Ammon's horn (tissue), 1 donor: ENCODE measurements around the gene LENG1.

Experiments
- DNase-seq: peaks from one replicate; pipeline ENCODE4 v3.0.0-alpha.2; 2016; ENCODE audit warnings: low spot score

Gene LENG1

GRCh38 chr19:54108496-54108895 is 51.0 kb downstream of the LENG1 start:
- DNase-seq: no peak

- no peak for DNase-seq
Measured at GRCh38 chr19:54107876-54108490, 51.5 kb downstream of the LENG1 start.

GRCh38 chr19:54106716-54107115 is 52.8 kb downstream of the LENG1 start:
- DNase-seq: no peak

GRCh38 chr19:54105796-54106195 is 53.7 kb downstream of the LENG1 start:
- no peak for DNase-seq
